OCI-LY1 (cell line): Measurements from ENCODE around the gene MEAK7.

Source experiments
- H2AFZ ChIP-seq: fragments of 200-600 bp; sonication (generic), shearing (Covaris generic); 2 replicates; pipeline ENCODE4 v1.6.0; 2014; ENCODE audit warnings: antibody characterized with exemption, mild to moderate bottlenecking, low read length
- H3F3A ChIP-seq: fragments of 200-600 bp; sonication (generic), shearing (Covaris generic); 2 replicates; pipeline ENCODE4 v1.6.0; 2014; ENCODE audit warnings: mild to moderate bottlenecking, antibody characterized with exemption, low read length, moderate library complexity; ENCODE audit not compliant: insufficient read depth
- H3K27ac ChIP-seq: fragments of 200-600 bp; sonication (generic); 2 replicates; pipeline ENCODE4 v1.5.1; 2014; ENCODE audit warnings: low read length, mixed run types, mild to moderate bottlenecking, low read depth; ENCODE audit not compliant: poor library complexity, severe bottlenecking
- H3K27me3 ChIP-seq: fragments of 200-600 bp; sonication (generic); 2 replicates; pipeline ENCODE4 v1.6.0; 2014; ENCODE audit warnings: antibody characterized with exemption, mild to moderate bottlenecking, low read length, moderate library complexity; ENCODE audit not compliant: insufficient read depth
- H3K36me3 ChIP-seq: fragments of 200-600 bp; sonication (generic); 2 replicates; pipeline ENCODE4 v1.6.1; 2014; ENCODE audit warnings: mild to moderate bottlenecking, antibody characterized with exemption, low read length, moderate library complexity, mixed read lengths; ENCODE audit not compliant: insufficient read depth
- H3K4me1 ChIP-seq: fragments of 200-600 bp; sonication (generic); 2 replicates; pipeline ENCODE4 v1.5.1; 2014; ENCODE audit warnings: mild to moderate bottlenecking, low read length, moderate library complexity; ENCODE audit not compliant: insufficient read depth, severe bottlenecking
- H3K4me2 ChIP-seq: fragments of 200-600 bp; sonication (generic), shearing (Covaris generic); 2 replicates; pipeline ENCODE4 v1.6.1; 2014; ENCODE audit warnings: low read length
- H3K4me3 ChIP-seq: fragments of 200-600 bp; sonication (generic); 2 replicates; pipeline ENCODE4 v1.5.1; 2014; ENCODE audit warnings: low read length, low read depth, mild to moderate bottlenecking, mixed read lengths; ENCODE audit not compliant: poor library complexity, severe bottlenecking
- H3K79me2 ChIP-seq: fragments of 200-600 bp; shearing (Covaris generic); 2 replicates; pipeline ENCODE4 v1.6.1; 2016; ENCODE audit warnings: mixed run types, low read length, mixed read lengths; ENCODE audit not compliant: insufficient read depth
- H3K9ac ChIP-seq: fragments of 200-600 bp; sonication (generic), shearing (Covaris generic); 2 replicates; pipeline ENCODE4 v1.6.1; 2014; ENCODE audit warnings: mild to moderate bottlenecking, low read length, mixed read lengths
- H3K9me2 ChIP-seq: fragments of 200-600 bp; sonication (generic), shearing (Covaris generic); 2 replicates; pipeline ENCODE4 v1.6.1; 2014; ENCODE audit warnings: low read depth, mild to moderate bottlenecking, low read length, mixed read lengths
- H3K9me3 ChIP-seq: fragments of 200-600 bp; shearing (Covaris generic); 2 replicates; pipeline ENCODE4 v1.6.1; 2014; ENCODE audit warnings: low read length, mixed read lengths
- H4K20me1 ChIP-seq: fragments of 200-600 bp; sonication (generic), shearing (Covaris generic); 2 replicates; pipeline ENCODE4 v1.6.0; 2016; ENCODE audit warnings: mild to moderate bottlenecking, low read length; ENCODE audit not compliant: insufficient read depth
- EZH2 ChIP-seq: fragments of 200-600 bp; sonication (generic), shearing (Covaris generic); IDR thresholded peaks from 2 replicates; pipeline ENCODE4 v1.8.0; 2017; ENCODE audit warnings: borderline replicate concordance, mixed run types, mild to moderate bottlenecking, antibody characterized with exemption, low read length, moderate library complexity, mixed read lengths
- TF ChIP-seq, protein P1 (sequence below): fragments of 200-600 bp; sonication (generic), shearing (Covaris generic); IDR thresholded peaks from 2 replicates; pipeline ENCODE4 v1.5.1; 2017; ENCODE audit warnings: mild to moderate bottlenecking, antibody characterized with exemption, low read length, moderate library complexity, mixed read lengths

The MEAK7 gene

DNA sequence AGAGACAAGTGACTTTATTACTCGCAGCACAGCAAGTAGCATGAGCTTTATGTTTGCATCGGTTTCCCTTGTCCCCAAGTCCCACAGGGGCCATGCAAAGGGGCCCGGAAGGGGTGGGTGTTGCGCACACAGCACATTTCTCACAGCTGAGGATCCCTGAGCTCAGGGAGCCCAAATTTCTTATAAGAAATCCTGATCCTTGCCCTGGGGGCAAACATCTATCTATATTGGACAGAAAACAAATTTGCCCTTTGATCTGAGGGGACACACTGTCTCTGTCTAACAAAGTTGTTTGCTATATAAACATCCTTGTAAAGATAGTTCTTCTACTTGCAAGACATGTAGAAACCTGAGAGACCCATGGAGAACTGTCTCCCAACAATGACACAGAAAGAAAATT lies 35.7 kb upstream of the MEAK7 start:
- Histone ChIP-seq H3K9ac (no peak overlapping the region), H3K4me3 (no peak overlapping the region), H3K27ac (no peak overlapping the region), H3F3A (no peaks in the 10 kb centered on the region), H3K4me1 (no peaks in the 10 kb centered on the region), H3K79me2 (no peaks in the 10 kb centered on the region), H2AFZ (no peak overlapping the region), H3K36me3 (no peaks in the 10 kb centered on the region), H4K20me1 (no peaks in the 10 kb centered on the region), H3K4me2 (no peak overlapping the region), H3K27me3 (no peaks in the 10 kb centered on the region; the same call in 1 of the 2 replicates), H3K9me3 (no peaks in the 10 kb centered on the region), H3K9me2 (no peaks in the 10 kb centered on the region)
- TF ChIP-seq, protein P1, sequence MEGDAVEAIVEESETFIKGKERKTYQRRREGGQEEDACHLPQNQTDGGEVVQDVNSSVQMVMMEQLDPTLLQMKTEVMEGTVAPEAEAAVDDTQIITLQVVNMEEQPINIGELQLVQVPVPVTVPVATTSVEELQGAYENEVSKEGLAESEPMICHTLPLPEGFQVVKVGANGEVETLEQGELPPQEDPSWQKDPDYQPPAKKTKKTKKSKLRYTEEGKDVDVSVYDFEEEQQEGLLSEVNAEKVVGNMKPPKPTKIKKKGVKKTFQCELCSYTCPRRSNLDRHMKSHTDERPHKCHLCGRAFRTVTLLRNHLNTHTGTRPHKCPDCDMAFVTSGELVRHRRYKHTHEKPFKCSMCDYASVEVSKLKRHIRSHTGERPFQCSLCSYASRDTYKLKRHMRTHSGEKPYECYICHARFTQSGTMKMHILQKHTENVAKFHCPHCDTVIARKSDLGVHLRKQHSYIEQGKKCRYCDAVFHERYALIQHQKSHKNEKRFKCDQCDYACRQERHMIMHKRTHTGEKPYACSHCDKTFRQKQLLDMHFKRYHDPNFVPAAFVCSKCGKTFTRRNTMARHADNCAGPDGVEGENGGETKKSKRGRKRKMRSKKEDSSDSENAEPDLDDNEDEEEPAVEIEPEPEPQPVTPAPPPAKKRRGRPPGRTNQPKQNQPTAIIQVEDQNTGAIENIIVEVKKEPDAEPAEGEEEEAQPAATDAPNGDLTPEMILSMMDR, result no peak
- no peak for TF ChIP-seq EZH2

DNA sequence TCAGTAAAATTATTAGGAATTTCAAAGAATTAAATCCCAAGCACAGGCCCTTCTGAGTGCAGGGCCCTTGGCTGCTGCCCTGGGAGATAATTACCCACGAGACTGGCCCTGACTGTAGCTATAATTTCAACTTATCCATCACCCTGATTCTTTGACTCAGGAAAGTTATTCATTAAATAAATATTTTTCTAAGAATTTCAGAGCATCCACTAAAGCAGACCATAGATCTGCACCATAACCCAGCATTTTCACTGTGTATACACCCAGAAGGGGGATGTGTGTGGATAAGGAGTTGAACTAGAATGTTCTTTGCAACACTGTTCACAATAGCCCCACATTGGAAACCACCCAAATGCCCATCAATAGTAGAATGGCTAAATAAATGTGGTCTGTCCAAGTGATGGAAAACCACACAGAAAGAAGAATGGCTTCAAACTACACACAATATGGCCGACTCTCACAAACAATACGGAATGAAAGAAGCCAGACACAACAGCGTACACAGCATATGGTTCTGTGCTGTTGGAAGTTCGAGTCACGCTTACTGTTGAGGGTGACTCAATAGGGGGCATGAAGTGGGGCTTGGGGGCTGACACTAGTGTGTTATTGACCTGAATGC lies 33.9 kb upstream of the MEAK7 start:
- no peaks in the 10 kb centered on the region for H3K9me3 ChIP-seq
- no peaks in the 10 kb centered on the region for H3F3A ChIP-seq
- no peaks in the 10 kb centered on the region for H3K79me2 ChIP-seq
- TF ChIP-seq, protein P1, result no peak
- no peak for TF ChIP-seq EZH2
- no peaks in the 10 kb centered on the region for H4K20me1 ChIP-seq
- H3K4me3 ChIP-seq, result no peak overlapping the region
- no peaks in the 10 kb centered on the region for H3K36me3 ChIP-seq
- no peaks in the 10 kb centered on the region for H3K9me2 ChIP-seq
- H3K9ac ChIP-seq, result no peak overlapping the region
- H3K27me3 ChIP-seq, result peaks cover 6% of the 10 kb centered on the region
- H2AFZ ChIP-seq, result no peak overlapping the region
- H3K27ac ChIP-seq, result no peak overlapping the region
- H3K4me2 ChIP-seq, result no peak overlapping the region
- no peaks in the 10 kb centered on the region for H3K4me1 ChIP-seq

DNA sequence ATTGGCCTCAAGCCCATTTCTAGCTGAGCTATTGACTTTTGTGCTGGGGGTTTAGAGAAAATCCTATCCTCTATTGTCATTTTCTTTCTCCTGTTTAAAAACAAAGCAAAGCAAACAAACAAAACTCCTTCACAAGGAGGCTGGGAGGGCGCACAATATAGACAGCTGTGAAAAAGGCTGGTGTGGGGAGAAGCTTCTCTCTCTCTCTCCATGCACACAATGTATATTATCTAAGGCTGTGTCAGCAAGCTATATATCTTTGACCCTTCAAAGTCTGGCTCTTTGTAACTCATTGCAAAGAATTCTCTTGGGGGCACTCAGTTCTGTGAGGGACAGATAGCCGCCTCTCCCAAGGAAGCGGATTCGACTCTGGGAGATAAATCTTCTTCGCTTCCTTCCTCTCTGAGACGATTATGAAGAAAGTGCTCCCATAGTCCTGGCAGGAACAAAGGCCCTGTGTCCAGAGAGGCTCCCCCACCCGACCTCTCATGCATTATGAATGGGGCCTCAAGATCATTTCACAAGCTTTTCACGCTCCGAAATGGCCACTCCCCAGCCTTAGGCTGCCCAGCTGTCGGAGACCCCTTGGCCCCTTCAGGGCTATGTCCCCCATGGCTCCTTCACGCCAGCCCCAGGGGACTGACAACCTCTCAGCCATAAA lies 33.2 kb upstream of the MEAK7 start:
- Histone ChIP-seq H3K27ac (no peak overlapping the region), H3K27me3 (peaks cover 10% of the 10 kb centered on the region), H3K4me2 (no peak overlapping the region), H4K20me1 (no peaks in the 10 kb centered on the region), H3K9me2 (no peaks in the 10 kb centered on the region), H3K9me3 (no peaks in the 10 kb centered on the region), H3K79me2 (no peaks in the 10 kb centered on the region), H2AFZ (no peak overlapping the region), H3K9ac (no peak overlapping the region), H3K36me3 (no peaks in the 10 kb centered on the region), H3F3A (no peaks in the 10 kb centered on the region), H3K4me3 (no peak overlapping the region), H3K4me1 (no peaks in the 10 kb centered on the region)
- TF ChIP-seq EZH2, result no peak
- TF ChIP-seq, protein P1, result no peak
